Right lobe of liver (tissue), 6 donors: Measurements from ENCODE around the gene PRRX2. TPM values are rescaled to one million over a fixed set of nuclear protein-coding genes. Genes with fewer than 3 reads are reported as not detected.

Source experiments
- ATAC-seq, 4 donors: fragments of 200-7000 bp; cut with Tn5 transposase; one replicate each; pipeline ENCODE4 v1.9.1; 2020; ENCODE audit warnings: mild to moderate bottlenecking in 4 of 4, moderate library complexity in 4 of 4
- DNase-seq, 3 donors: peaks; one replicate each; pipeline ENCODE4 v3.0.0-alpha.2; 2020
- H3K27ac ChIP-seq, 3 donors: fragments of 200-600 bp; one replicate each; pipeline ENCODE4 v1.8.0; 2022
- H3K27me3 ChIP-seq, 2 donors: fragments of 200-600 bp; one replicate each; pipeline ENCODE4 v1.8.0; 2022
- H3K36me3 ChIP-seq, 4 donors: fragments of 200-600 bp; sonication (generic) in 1 of 4; one replicate each; pipeline versions ENCODE4 v1.5.1 to v1.8.0; 2017 to 2022; ENCODE audit warnings: control low read depth in 1 of 4
- H3K4me1 ChIP-seq, 4 donors: fragments of 200-600 bp; sonication (generic) in 1 of 4; one replicate each; pipeline versions ENCODE4 v1.5.1 to v1.8.0; 2017 to 2022; ENCODE audit warnings: control low read depth in 1 of 4
- H3K4me3 ChIP-seq, 3 donors: fragments of 200-600 bp; one replicate each; pipeline ENCODE4 v1.8.0; 2022
- H3K9me3 ChIP-seq, 4 donors: fragments of 200-600 bp; sonication (generic) in 1 of 4; one replicate each; pipeline versions ENCODE4 v1.5.1 to v1.8.0; 2017 to 2022; ENCODE audit warnings: control low read depth in 1 of 4
- CTCF ChIP-seq, 4 donors: fragments of 200-600 bp in 3 of 4; fragments of 450-650 bp in 1 of 4; IDR thresholded peaks; one replicate each; pipeline versions ENCODE4 v1.5.1 to v1.8.0; 2016 to 2022; ENCODE audit warnings: antibody characterized with exemption in 4 of 4, mild to moderate bottlenecking in 2 of 4
- POLR2A ChIP-seq: fragments of 450-650 bp; IDR thresholded peaks from one replicate; pipeline ENCODE4 v1.6.1; 2017; ENCODE audit warnings: antibody characterized with exemption, mild to moderate bottlenecking
- WGBS: methylation state at CpG from one replicate; pipeline ENCODE4 v1.1.6; 2018; ENCODE audit warnings: low coverage, low lambda C conversion rate; ENCODE audit not compliant: insufficient coverage; ENCODE audit errors: missing lambda C conversion rate; 5-methylcytosine and 5-hydroxymethylcytosine counted together
- intact Hi-C, 2 donors: fragments of 100-400 bp; cut with DNase I; formaldehyde crosslinking; loops; one replicate each; pipeline versions ENCODE4 v1.11.2 to v1.14.1; 2022
- total RNA-seq, 6 experiments: library from RNA; depleted of rRNA in 2 of 6; stranded (reverse); fragments of >200 nt in 2 of 6; fragmentation: NEBNext Ultra II Directional in 3 of 6; extraction: Animal tissue kit (Norgen Biotek cat#: 25700) in 3 of 6; gene quantifications; one replicate each; pipeline versions ENCODE4 v1.1.0 to v1.2.4, GENCODE V29; 2016 to 2023
- donor health status: DM: no; HTN: yes; CAD: no.
- donor health status: DM: no; HTN: no; CAD: no.
- donor health status: DM: no; HTN: no; CAD: no.
- donor health status: DM: no; HTN: yes; CAD: no.
- donor health status: DM: no; HTN: yes; CAD: no.

The PRRX2 gene
- total RNA-seq, 6 experiments from 2014 or later: not detected

GRCh38 chr9:129644902-129645301 lies 20.5 kb upstream of the PRRX2 start:
- 57% methylated on average over 4 of the region's 17 CpGs for WGBS
- Histone ChIP-seq H3K4me1 (peaks cover 0 to 15% (median 7%) of the 10 kb centered on the region in 4 donors), H3K36me3 (no peaks in the 10 kb centered on the region), H3K9me3 (no peaks in the 10 kb centered on the region), H3K27me3 (no peaks in the 10 kb centered on the region), H3K4me3 (no peak overlapping the region), H3K27ac (no peak overlapping the region)
- TF ChIP-seq POLR2A (no peak), CTCF (IDR thresholded peaks at IDR 0.05) (no peak)
- intact Hi-C loops: loop anchor here (10.0 kb wide), 1 partner anchor 140 kb away; no protein-coding TSS in a partner anchor
- ATAC-seq (no peak), DNase-seq (no peak)

- DNase-seq: no peak
- Histone ChIP-seq H3K9me3 (no peaks in the 10 kb centered on the region), H3K4me1 (peaks cover 0 to 2% (median under 1%) of the 10 kb centered on the region in 4 donors), H3K27ac (no peak overlapping the region), H3K27me3 (no peaks in the 10 kb centered on the region), H3K4me3 (no peak overlapping the region), H3K36me3 (no peaks in the 10 kb centered on the region)
- TF ChIP-seq POLR2A (no peak), CTCF (IDR thresholded peaks at IDR 0.05) (no peak)
- ATAC-seq: no peak
- 63% methylated on average over 6 of the region's 12 CpGs for WGBS
- intact Hi-C loops: loop anchor here (10.0 kb wide), 1 partner anchor 139 kb away; no protein-coding TSS in a partner anchor
Measured at GRCh38 chr9:129646252-129646651, 19.2 kb upstream of the PRRX2 start.

GRCh38 chr9:129646654-129647053 lies 18.8 kb upstream of the PRRX2 start:
- H3K27me3 ChIP-seq: no peaks in the 10 kb centered on the region
- intact Hi-C loops: loop anchor here (10.0 kb wide), 1 partner anchor 138 kb away; no protein-coding TSS in a partner anchor
- ATAC-seq (no peak), DNase-seq (no peak)
- no peaks in the 10 kb centered on the region for H3K4me1 ChIP-seq
- 76% methylated on average over 6 of the region's 7 CpGs for WGBS
- H3K4me3 ChIP-seq: no peak overlapping the region
- no peak overlapping the region for H3K27ac ChIP-seq
- H3K36me3 ChIP-seq: no peaks in the 10 kb centered on the region
- no peaks in the 10 kb centered on the region for H3K9me3 ChIP-seq
- no peak for TF ChIP-seq CTCF (IDR thresholded peaks at IDR 0.05)
- TF ChIP-seq POLR2A: no peak

GRCh38 chr9:129647635-129648034 lies 17.8 kb upstream of the PRRX2 start:
- Histone ChIP-seq H3K36me3 (no peaks in the 10 kb centered on the region), H3K4me1 (no peaks in the 10 kb centered on the region), H3K27ac (no peak overlapping the region), H3K4me3 (no peak overlapping the region), H3K9me3 (no peaks in the 10 kb centered on the region), H3K27me3 (no peaks in the 10 kb centered on the region)
- no peak for ATAC-seq
- WGBS: 73% methylated on average over 7 of the region's 10 CpGs
- TF ChIP-seq CTCF (IDR thresholded peaks at IDR 0.05): no peak
- no peak for TF ChIP-seq POLR2A
- DNase-seq: no peak
- intact Hi-C loops: loop anchor here (10.0 kb wide), 1 partner anchor 137 kb away; no protein-coding TSS in a partner anchor
